SJSA1 (cell line): ENCODE measurements around the gene ZBTB34. TPM values are rescaled to one million over a fixed set of nuclear protein-coding genes. Genes with fewer than 3 reads are reported as not detected.
"Not testable (repeated sequence)": the region's sequence is repeated elsewhere in the genome, so short reads cannot be mapped to it uniquely, and the experiment has no call there.

Experiments used
- DNase-seq, 2 experiments: peaks; one replicate each; pipeline ENCODE4 v3.0.0-alpha.2; 2015 to 2020; ENCODE audit warnings: low spot score in 2 of 2, low read depth in 1 of 2
- H3K27ac ChIP-seq: fragments of 250-450 bp; sonication (Bioruptor Pico); 2 replicates; pipeline ENCODE4 v1.5.1; 2020; ENCODE audit warnings: mild to moderate bottlenecking, moderate library complexity
- H3K27me3 ChIP-seq: fragments of 250-450 bp; sonication (Bioruptor Pico); replicated peaks from 2 replicates; pipeline ENCODE4 v1.5.1; 2020; ENCODE audit warnings: mild to moderate bottlenecking, moderate library complexity
- H3K36me3 ChIP-seq: fragments of 250-450 bp; sonication (Bioruptor Pico); 2 replicates; pipeline ENCODE4 v1.5.1; 2020; ENCODE audit warnings: mild to moderate bottlenecking
- H3K4me1 ChIP-seq: fragments of 250-450 bp; sonication (Bioruptor Pico); replicated peaks from 2 replicates; pipeline ENCODE4 v1.6.1; 2021; ENCODE audit warnings: mild to moderate bottlenecking
- H3K4me3 ChIP-seq: fragments of 250-450 bp; sonication (Bioruptor Pico); 2 replicates; pipeline ENCODE4 v1.5.1; 2020; ENCODE audit warnings: mild to moderate bottlenecking
- H3K9me3 ChIP-seq: fragments of 250-450 bp; sonication (Bioruptor Pico); replicated peaks from 2 replicates; pipeline ENCODE4 v1.5.1; 2020; ENCODE audit warnings: mild to moderate bottlenecking
- total RNA-seq: library from RNA; depleted of rRNA; stranded (reverse); fragments of >200 nt; shearing (Covaris generic); gene quantifications from 2 replicates; pipeline ENCODE4 v1.2.3, GENCODE V29; 2014; rRNA removed

The ZBTB34 gene, protein sequence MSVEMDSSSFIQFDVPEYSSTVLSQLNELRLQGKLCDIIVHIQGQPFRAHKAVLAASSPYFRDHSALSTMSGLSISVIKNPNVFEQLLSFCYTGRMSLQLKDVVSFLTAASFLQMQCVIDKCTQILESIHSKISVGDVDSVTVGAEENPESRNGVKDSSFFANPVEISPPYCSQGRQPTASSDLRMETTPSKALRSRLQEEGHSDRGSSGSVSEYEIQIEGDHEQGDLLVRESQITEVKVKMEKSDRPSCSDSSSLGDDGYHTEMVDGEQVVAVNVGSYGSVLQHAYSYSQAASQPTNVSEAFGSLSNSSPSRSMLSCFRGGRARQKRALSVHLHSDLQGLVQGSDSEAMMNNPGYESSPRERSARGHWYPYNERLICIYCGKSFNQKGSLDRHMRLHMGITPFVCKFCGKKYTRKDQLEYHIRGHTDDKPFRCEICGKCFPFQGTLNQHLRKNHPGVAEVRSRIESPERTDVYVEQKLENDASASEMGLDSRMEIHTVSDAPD
- total RNA-seq, result 3.7 and 5.9 TPM in 2 replicates

DNA sequence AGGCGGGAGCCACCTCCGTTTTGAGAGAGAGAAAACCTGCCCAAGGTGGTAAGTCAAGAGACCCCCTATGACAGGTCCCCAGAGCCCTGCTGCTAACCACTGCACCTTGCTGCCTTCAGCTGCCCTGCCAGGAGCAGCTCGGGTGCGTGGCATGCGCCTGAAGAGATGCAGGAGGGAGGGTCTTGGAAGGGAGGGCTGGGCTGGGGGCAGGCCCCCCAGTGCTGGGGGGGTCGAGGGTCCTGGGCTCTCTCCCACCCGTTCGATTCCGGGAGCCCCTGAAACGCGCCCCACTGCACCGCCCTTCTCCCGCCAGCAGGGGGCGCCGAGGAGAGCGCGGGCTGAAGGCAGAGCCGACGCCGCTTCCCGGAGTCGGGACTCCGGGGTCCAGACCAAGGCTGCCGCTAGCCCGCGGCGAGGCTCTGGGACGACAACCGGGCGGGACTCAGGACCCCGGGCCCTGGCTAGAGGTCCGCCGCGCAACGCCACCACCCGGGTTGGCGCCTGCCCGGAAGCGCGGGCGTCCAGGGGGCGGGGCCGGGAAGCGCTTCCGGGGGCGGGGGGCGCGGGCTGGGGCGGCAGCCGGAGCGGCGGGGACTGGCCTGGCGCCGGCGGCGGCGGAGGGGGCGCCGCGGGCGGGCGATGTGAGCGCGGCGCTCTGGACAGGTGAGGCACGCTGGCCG lies at the start of gene ZBTB34:
ZBTB34 (plus strand) TSS at position 563 of the 680 bp plus-strand sequence. CDS start 18,761 bp downstream, outside the sequence.
- Histone ChIP-seq H3K4me1 (peaks cover 13% of the 10 kb centered on the region), H3K27ac (peak within 1 kb of the TSS; percentile 93), H3K27me3 (peaks cover 11% of the 10 kb centered on the region; the same call in 1 of the 2 replicates), H3K36me3 (peaks cover 25% of the 10 kb centered on the region), H3K9me3 (no peaks in the 10 kb centered on the region), H3K4me3 (peak within 1 kb of the TSS; percentile 97)
- DNase-seq, result peak; percentile 62 to 78

DNA sequence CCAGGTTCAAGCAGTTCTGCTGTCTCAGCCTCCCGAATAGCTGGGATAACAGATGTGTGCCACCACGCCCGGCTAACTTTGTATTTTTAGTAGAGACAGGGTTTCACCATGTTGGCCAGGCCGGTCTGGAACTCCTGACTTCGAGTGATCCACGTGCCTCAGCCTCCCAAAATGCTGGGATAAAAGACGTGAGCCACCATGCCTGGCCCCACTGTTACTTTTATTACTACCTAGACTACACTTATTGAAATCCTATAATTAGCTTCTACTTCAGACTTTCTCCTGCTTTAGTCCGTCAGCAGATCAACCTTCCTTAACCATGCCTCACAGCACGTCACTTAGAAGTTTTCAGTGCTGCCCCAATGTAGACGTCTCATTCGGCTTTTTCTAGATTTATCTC lies 47.4 kb upstream of the ZBTB34 start:
- H3K27me3 ChIP-seq, result no peaks in the 10 kb centered on the region
- no peak for DNase-seq
- no peak overlapping the region for H3K4me3 ChIP-seq
- peaks cover 51% of the 10 kb centered on the region for H3K36me3 ChIP-seq
- no peaks in the 10 kb centered on the region for H3K4me1 ChIP-seq
- no peaks in the 10 kb centered on the region; the same call in 1 of the 2 replicates for H3K9me3 ChIP-seq
- no peak overlapping the region for H3K27ac ChIP-seq

DNA sequence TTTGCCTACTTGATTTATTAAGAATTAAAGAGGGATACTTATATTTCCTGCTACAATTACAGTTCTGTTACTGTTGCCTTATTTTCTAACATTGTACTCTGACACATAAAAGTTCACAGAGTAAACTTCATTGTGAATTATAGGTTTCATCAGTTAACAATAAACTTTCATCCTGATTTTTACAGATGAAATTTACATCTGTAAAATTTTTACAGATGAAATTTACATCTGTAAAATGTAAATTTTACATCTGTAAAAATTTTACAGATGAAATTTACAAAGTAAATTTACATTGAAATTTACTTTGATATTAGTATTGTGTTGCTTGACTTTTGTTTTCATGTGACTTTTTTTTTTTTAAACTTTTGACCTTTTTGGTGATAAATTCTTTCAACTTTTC lies 46.3 kb upstream of the ZBTB34 start:
- Histone ChIP-seq H3K9me3 (peaks cover 6% of the 10 kb centered on the region; the same call in 1 of the 2 replicates), H3K4me1 (no peaks in the 10 kb centered on the region), H3K36me3 (peaks cover 58% of the 10 kb centered on the region), H3K27me3 (no peaks in the 10 kb centered on the region), H3K27ac (no peak overlapping the region), H3K4me3 (no peak overlapping the region)
- no peak for DNase-seq

DNA sequence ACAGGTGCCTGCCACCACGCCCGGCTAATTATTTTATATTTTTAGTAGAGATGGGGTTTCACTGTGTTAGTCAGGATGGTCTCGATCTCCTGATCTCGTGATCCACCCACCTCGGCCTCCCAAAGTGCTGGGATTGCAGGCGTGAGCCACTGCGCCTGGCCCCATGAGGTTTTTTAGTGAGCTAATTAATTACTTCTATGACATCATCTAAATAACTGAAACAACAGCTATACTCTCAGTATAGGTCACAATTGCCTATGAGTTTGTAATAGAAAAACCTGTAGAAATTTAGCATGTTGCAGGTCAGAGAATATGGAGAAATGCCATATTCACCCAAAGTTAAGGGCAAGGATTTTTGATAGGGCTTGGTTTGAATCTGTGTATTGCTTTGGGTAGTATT lies 42.8 kb upstream of the ZBTB34 start:
- not testable (repeated sequence) for H3K4me1 ChIP-seq, H3K27me3 ChIP-seq, H3K4me3 ChIP-seq, DNase-seq, H3K27ac ChIP-seq
- H3K36me3 ChIP-seq, result peaks cover 57% of the 10 kb centered on the region
- H3K9me3 ChIP-seq, result peaks cover 17% of the 10 kb centered on the region; the same call in 1 of the 2 replicates

DNA sequence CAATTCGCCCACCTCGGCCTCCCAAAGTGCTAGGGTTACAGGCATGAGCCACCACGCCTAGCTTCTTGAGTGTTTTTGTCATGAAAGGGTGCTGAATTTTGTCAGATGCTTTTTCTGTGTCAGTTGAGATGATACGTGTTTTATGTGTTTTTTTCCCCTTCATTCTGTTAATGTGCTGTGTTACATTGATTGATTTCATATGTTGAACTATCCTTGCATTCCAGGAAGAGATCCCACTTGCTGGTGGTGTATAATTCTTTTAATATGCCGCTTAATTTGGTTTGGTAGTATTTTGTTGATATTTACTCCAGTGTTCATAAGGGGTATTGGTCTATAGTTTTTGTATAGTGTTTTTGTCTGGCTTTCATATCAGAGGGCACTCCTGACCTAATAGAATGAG lies 42.0 kb upstream of the ZBTB34 start:
- Histone ChIP-seq H3K4me1 (no peaks in the 10 kb centered on the region), H3K9me3 (peaks cover 17% of the 10 kb centered on the region; the same call in 1 of the 2 replicates), H3K27me3 (no peaks in the 10 kb centered on the region), H3K4me3 (no peak overlapping the region), H3K36me3 (peaks cover 50% of the 10 kb centered on the region), H3K27ac (no peak overlapping the region)
- DNase-seq, result no peak

DNA sequence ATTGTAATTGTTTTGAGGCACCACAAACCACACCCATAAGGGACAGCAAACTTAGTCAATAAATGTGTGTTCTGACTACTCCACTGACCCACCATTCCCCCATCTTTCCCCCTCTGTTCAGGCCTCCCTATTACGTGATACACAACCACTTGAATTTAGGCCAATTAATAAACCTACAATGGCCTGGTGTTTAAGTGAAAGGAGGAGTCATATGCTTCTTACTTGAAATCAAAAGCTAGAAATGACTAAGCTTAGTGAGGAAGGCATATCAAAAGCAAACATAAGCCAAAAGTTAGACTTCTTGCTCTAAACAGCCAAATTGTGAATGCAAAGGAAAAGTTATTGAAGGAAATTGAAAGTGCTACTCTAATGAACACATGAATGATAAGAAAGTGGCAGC lies 41.0 kb upstream of the ZBTB34 start:
- DNase-seq, result no peak
- Histone ChIP-seq H3K4me3 (no peak overlapping the region), H3K27ac (no peak overlapping the region), H3K36me3 (peaks cover 45% of the 10 kb centered on the region), H3K9me3 (peaks cover 17% of the 10 kb centered on the region; the same call in 1 of the 2 replicates), H3K4me1 (no peaks in the 10 kb centered on the region), H3K27me3 (no peaks in the 10 kb centered on the region)

DNA sequence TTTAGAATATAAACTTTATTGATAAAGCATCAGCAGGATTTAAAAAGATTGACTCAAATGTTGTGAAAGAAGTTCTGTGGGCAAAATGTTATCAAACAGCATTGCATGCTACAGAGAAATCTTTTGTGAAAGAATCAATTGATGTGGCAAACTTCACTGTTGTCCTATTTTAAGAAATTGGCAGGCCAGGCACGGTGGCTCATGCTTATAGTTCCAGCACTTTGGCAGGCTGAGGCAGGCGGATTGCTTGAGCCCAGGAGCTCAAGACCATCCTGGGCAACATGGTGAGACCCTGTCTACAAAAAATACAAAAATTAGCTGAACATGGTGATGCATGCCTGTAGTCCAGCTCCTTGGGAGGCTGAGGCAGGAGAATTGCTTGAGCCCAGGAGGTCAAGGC lies 38.2 kb upstream of the ZBTB34 start:
- no peak overlapping the region for H3K4me3 ChIP-seq
- no peaks in the 10 kb centered on the region for H3K27me3 ChIP-seq
- peaks cover 17% of the 10 kb centered on the region; the same call in 1 of the 2 replicates for H3K9me3 ChIP-seq
- no peak overlapping the region for H3K27ac ChIP-seq
- H3K36me3 ChIP-seq, result peaks cover 34% of the 10 kb centered on the region
- DNase-seq, result no peak
- H3K4me1 ChIP-seq, result no peaks in the 10 kb centered on the region

DNA sequence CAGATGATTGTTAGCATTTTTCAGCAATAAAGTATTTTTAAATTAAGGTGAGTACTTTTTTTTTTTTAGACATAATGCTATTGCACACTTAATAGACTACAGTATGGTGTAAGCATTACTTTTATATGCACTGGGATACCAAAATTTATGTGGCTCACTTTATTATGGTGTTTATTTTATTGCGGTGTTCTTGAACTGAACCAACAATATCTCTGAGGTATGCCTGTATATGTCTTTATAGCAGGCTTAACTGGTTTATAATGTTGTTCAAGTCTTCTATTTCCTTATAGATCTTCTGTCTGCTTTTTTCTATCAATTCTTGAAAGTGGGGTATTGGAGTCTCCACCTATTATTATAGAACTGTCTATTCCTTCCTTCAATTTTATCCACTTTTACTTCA lies 37.6 kb upstream of the ZBTB34 start:
- H3K36me3 ChIP-seq, result peaks cover 32% of the 10 kb centered on the region
- H3K4me1 ChIP-seq, result no peaks in the 10 kb centered on the region
- H3K27me3 ChIP-seq, result no peaks in the 10 kb centered on the region
- peaks cover 17% of the 10 kb centered on the region; the same call in 1 of the 2 replicates for H3K9me3 ChIP-seq
- no peak overlapping the region for H3K27ac ChIP-seq
- H3K4me3 ChIP-seq, result no peak overlapping the region
- no peak for DNase-seq

DNA sequence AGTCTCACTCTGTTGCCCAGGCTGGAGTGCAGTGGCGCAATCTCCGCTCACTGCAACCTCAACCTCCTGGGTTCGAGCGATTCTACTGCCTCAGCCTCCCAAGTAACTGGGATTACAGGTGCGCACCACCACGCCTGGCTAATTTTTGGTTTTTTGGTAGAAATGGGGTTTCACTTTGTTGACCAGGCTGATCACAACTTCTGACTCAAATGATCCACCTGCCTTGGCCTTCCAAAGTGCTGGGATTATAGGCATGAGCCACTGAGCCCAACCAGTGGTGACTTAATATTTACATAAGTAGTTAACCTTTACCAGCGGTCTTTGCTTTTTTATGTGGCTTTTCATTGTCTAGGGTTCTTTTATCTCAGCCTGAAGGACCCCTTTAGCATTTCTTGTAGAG lies 36.4 kb upstream of the ZBTB34 start:
- Histone ChIP-seq H3K36me3 (peaks cover 23% of the 10 kb centered on the region), H3K9me3 (peaks cover 11% of the 10 kb centered on the region; the same call in 1 of the 2 replicates)
- not testable (repeated sequence) for H3K27ac ChIP-seq, H3K4me1 ChIP-seq, H3K4me3 ChIP-seq, H3K27me3 ChIP-seq, DNase-seq

DNA sequence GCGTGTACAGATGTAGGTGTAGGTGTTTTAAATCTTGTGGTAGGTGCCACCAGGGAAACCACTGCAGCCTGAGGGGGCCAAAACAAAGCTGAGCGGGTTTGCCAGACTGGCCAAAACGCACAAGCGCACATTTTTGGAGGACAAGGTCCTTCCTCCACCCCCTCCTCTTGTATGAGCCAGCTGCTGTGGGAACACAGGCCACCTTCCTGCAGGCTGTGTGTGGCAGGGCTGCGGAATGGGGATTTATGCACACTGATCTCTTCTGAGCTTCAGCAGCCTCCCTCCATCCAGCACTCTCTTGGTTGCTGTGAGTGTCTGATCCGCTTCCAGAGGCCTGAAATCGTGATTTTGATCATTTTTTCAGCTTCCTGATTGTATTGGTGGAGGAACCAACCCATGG lies 33.2 kb upstream of the ZBTB34 start:
- no peaks in the 10 kb centered on the region for H3K27me3 ChIP-seq
- no peaks in the 10 kb centered on the region for H3K9me3 ChIP-seq
- H3K27ac ChIP-seq, result no peak overlapping the region
- H3K36me3 ChIP-seq, result peaks cover 8% of the 10 kb centered on the region; the same call in 1 of the 2 replicates
- no peak overlapping the region for H3K4me3 ChIP-seq
- no peak for DNase-seq
- no peaks in the 10 kb centered on the region for H3K4me1 ChIP-seq

DNA sequence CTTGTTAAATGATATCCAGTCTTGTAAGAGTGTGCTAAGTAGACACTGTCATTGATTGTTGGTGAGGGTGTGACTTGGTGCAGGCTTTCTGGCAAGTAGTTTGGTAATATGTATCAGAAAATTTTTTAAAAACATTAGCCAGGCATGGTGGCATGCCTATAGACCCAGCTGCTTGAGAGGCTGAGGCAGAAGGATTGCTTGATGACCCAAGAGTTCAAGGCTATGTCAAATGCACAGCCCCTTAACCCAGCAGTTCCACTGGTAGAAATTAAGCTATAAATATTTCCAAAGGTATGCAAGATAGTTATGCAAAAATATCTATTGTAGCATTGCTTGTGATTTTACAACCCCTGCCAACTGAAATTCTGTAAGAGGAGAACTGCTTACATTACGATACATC lies 31.4 kb upstream of the ZBTB34 start:
- Histone ChIP-seq H3K4me1 (no peaks in the 10 kb centered on the region), H3K27me3 (no peaks in the 10 kb centered on the region), H3K36me3 (peaks cover 23% of the 10 kb centered on the region), H3K4me3 (no peak overlapping the region), H3K9me3 (no peaks in the 10 kb centered on the region), H3K27ac (no peak overlapping the region)
- no peak for DNase-seq

DNA sequence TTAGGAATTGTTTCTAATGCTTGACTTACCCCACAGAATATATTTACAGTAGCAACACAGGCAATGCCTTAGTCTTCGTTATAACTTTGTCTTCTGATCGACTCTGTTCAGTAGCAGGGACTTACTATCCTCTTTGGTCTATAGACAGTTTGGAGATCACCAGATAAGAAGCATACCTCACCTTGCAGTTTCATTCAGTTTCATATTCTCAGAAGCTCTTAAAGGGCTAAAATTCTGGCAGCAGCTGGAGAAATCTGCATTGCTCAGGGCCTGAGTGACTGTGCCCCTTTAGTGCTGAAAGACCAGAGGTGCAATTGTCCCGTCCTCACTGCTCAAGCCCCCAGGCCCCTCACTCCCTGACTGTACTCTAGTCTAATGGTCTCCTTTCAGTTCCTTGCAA lies 29.6 kb upstream of the ZBTB34 start:
- Histone ChIP-seq H3K9me3 (no peaks in the 10 kb centered on the region), H3K4me3 (no peak overlapping the region), H3K27me3 (no peaks in the 10 kb centered on the region), H3K27ac (no peak overlapping the region), H3K4me1 (no peaks in the 10 kb centered on the region), H3K36me3 (peaks cover 25% of the 10 kb centered on the region)
- no peak for DNase-seq

DNA sequence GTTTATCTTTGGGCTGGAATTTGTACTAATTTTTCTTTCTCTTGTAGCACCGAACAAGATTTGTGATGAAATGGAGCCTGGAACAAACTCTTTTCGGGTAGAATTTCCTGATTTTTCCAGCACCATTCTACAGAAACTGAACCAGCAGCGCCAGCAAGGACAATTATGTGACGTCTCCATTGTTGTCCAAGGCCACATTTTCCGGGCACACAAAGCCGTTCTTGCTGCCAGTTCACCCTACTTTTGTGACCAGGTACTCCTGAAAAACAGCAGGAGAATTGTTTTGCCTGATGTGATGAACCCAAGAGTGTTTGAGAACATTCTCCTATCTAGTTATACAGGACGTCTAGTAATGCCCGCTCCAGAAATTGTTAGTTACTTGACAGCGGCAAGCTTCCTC lies 28.0 kb upstream of the ZBTB34 start:
- DNase-seq, result no peak
- H3K27ac ChIP-seq, result no peak overlapping the region
- peaks cover 26% of the 10 kb centered on the region for H3K36me3 ChIP-seq
- H3K27me3 ChIP-seq, result no peaks in the 10 kb centered on the region
- no peak overlapping the region for H3K4me3 ChIP-seq
- H3K9me3 ChIP-seq, result no peaks in the 10 kb centered on the region
- H3K4me1 ChIP-seq, result no peaks in the 10 kb centered on the region

DNA sequence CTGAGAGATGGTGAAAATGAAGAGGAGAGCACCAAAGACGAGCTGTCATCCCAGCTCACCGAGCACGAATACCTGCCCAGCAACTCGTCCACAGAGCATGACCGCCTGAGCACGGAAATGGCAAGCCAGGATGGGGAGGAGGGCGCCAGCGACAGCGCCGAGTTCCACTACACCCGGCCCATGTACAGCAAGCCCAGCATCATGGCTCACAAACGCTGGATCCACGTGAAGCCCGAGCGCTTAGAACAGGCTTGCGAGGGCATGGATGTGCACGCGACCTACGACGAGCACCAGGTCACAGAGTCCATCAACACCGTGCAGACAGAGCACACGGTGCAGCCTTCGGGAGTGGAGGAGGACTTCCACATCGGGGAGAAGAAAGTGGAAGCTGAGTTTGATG lies 27.4 kb upstream of the ZBTB34 start:
- no peak overlapping the region for H3K4me3 ChIP-seq
- DNase-seq, result no peak
- no peaks in the 10 kb centered on the region for H3K9me3 ChIP-seq
- H3K36me3 ChIP-seq, result peaks cover 26% of the 10 kb centered on the region
- no peak overlapping the region for H3K27ac ChIP-seq
- no peaks in the 10 kb centered on the region for H3K4me1 ChIP-seq
- no peaks in the 10 kb centered on the region for H3K27me3 ChIP-seq
